NCI-H1417 (cell line): ENCODE results near the gene ALKBH8.
"Not testable (repeated sequence)": the region's sequence is repeated elsewhere in the genome, so short reads cannot be mapped to it uniquely, and the experiment has no call there.

Experiments used
- DNase-seq, 3 experiments: peaks; one replicate each; lab custom pipeline; 2025; lab: John Stamatoyannopoulos, UW

The ALKBH8 gene

GRCh38 chr11:107565219-107565937, at the start of gene ALKBH8:
ALKBH8 (minus strand) TSS chr11:107565735; CDS start chr11:107560893, 4,842 bp downstream.
- DNase-seq: peak; percentile 71 to 92 (median 92)

GRCh38 chr11:107612445-107612844, 46.9 kb upstream of the ALKBH8 start:
- DNase-seq: no peak

- no peak for DNase-seq
These were observed 44.1 kb upstream of the ALKBH8 start for GRCh38 chr11:107609400-107610218.

GRCh38 chr11:107608809-107609208, 43.3 kb upstream of the ALKBH8 start:
- DNase-seq: no peak

- no peak for DNase-seq
These were observed 40.6 kb upstream of the ALKBH8 start for GRCh38 chr11:107606141-107606540.

GRCh38 chr11:107605061-107606006, 39.8 kb upstream of the ALKBH8 start:
- DNase-seq: no peak

- no peak for DNase-seq
These were observed 32.9 kb upstream of the ALKBH8 start for GRCh38 chr11:107598225-107599139.

GRCh38 chr11:107594736-107595135, 29.2 kb upstream of the ALKBH8 start:
- no peak for DNase-seq

GRCh38 chr11:107593951-107594350, 28.4 kb upstream of the ALKBH8 start:
- DNase-seq: no peak

- DNase-seq: no peak
These were observed 27.3 kb upstream of the ALKBH8 start for GRCh38 chr11:107592813-107593212.

GRCh38 chr11:107592231-107592590, 26.7 kb upstream of the ALKBH8 start:
- DNase-seq: peak in 2 of 3 experiments; percentile 24 to 53

GRCh38 chr11:107591378-107592230, 26.1 kb upstream of the ALKBH8 start:
- peak in 2 of 3 experiments; percentile 75 to 78 for DNase-seq

- DNase-seq: peak; percentile 45 to 80 (median 78)
These were observed 25.2 kb upstream of the ALKBH8 start, which contains the start of gene ELMOD1 for GRCh38 chr11:107590460-107591377. ELMOD1 (plus strand) TSS chr11:107591147; CDS start chr11:107618190, 27,043 bp downstream.

- DNase-seq: no peak
These were observed 21.9 kb upstream of the ALKBH8 start for GRCh38 chr11:107587306-107587979.

- no peak for DNase-seq
These were observed 18.2 kb upstream of the ALKBH8 start for GRCh38 chr11:107583629-107584195.

GRCh38 chr11:107581147-107581546, 15.6 kb upstream of the ALKBH8 start:
- no peak for DNase-seq

- not testable (repeated sequence) for DNase-seq
These were observed 13.6 kb upstream of the ALKBH8 start for GRCh38 chr11:107579169-107579568.

GRCh38 chr11:107577346-107577711, 11.8 kb upstream of the ALKBH8 start:
- DNase-seq: no peak
